GM21526 (cell line): ENCODE measurements around the gene TENM4.
"Not testable (repeated sequence)": the region's sequence is repeated elsewhere in the genome, so short reads cannot be mapped to it uniquely, and the experiment has no call there.

Source experiments
- ATAC-seq: cut with Tn5 transposase; IDR thresholded peaks from one replicate; pipeline ENCODE4 v1.9.1; 2021; ENCODE audit warnings: moderate library complexity; ENCODE audit not compliant: unreplicated experiment, low FRiP score

TENM4 gene

GRCh38 chr11:78612721-78613377 is 828.0 kb downstream of the TENM4 start:
- no peak for ATAC-seq

GRCh38 chr11:78609321-78609720 is 831.5 kb downstream of the TENM4 start:
- ATAC-seq: not testable (repeated sequence)

- ATAC-seq: no peak
Observed at GRCh38 chr11:78607696-78608095, 833.1 kb downstream of the TENM4 start.

GRCh38 chr11:78606667-78607066 is 834.2 kb downstream of the TENM4 start:
- ATAC-seq: no peak

- ATAC-seq: no peak
Observed at GRCh38 chr11:78605296-78605695, 835.5 kb downstream of the TENM4 start.

GRCh38 chr11:78603792-78604191 is 837.0 kb downstream of the TENM4 start:
- no peak for ATAC-seq
